HCT116 (cell line): ENCODE data around the gene ADGRG4. TPM values are rescaled to one million over a fixed set of nuclear protein-coding genes. Genes with fewer than 3 reads are reported as not detected.

Experiments used
- ATAC-seq: fragments of 200-7000 bp; cut with Tn5 transposase; 2 replicates; pipeline ENCODE4 v1.9.1; 2020; ENCODE audit warnings: mild to moderate bottlenecking, moderate library complexity
- BruUV-seq: library from RNA; stranded (reverse); fragments of 400-500 nt; replicated peaks from 2 replicates; lab custom pipeline; 2021; lab: Mats Ljungman, UMichigan
- CTCF ChIA-PET: fragments of 300-600 bp; sonication (Branson Sonifier 250); formaldehyde crosslinking; loops from one replicate; lab custom pipeline; 2021; ENCODE audit warnings: antibody characterized with exemption; lab: Charles Lee
- POLR2A ChIA-PET: fragments of 300-600, 350-600 bp; sonication (Branson Sonifier 250); formaldehyde crosslinking; loops from one replicate; lab custom pipeline; 2021; ENCODE audit warnings: antibody characterized with exemption; lab: Charles Lee
- RAD21 ChIA-PET, 2 experiments: fragments of 300-600 bp; sonication (Branson Sonifier 250); formaldehyde crosslinking; loops; one replicate each; lab custom pipeline; 2023; ENCODE audit warnings: low total read pairs in 2 of 2; ENCODE audit not compliant: uncharacterized antibody in 2 of 2, unreplicated experiment in 2 of 2, low non-redundant PET in 1 of 2; lab: Charles Lee
- DNase-seq: peaks from one replicate; pipeline ENCODE4 v3.0.0-alpha.2; 2010; ENCODE audit warnings: low read depth, low spot score
- H2AFZ ChIP-seq: fragments of 200-600 bp; shearing (Covaris generic), sonication (generic); 2 replicates; pipeline ENCODE4 v1.6.1; 2017; ENCODE audit warnings: low read depth, mixed run types, mixed read lengths, antibody characterized with exemption, low read length; ENCODE audit not compliant: poor library complexity, severe bottlenecking
- H3K27ac ChIP-seq: 2 replicates; pipeline ENCODE4 v1.5.1; 2012; ENCODE audit warnings: low read depth, low read length
- H3K27me3 ChIP-seq: fragments of 200-600 bp; sonication (generic); 2 replicates; pipeline ENCODE4 v1.6.1; 2016; ENCODE audit warnings: mixed run types, low read length, mixed read lengths; ENCODE audit not compliant: insufficient read depth
- H3K36me3 ChIP-seq, 2 experiments: fragments of 200-500 bp in 1 of 2; fragments of 200-600 bp in 1 of 2; sonication (Bioruptor generic) in 1 of 2; sonication (generic) in 1 of 2; 2 replicates each; pipeline versions ENCODE4 v1.5.1 to v1.6.1; 2014 to 2016; ENCODE audit warnings: low read length in 2 of 2, inconsistent platforms in 1 of 2, mixed read lengths in 1 of 2, mixed run types in 1 of 2; ENCODE audit not compliant: insufficient read depth in 2 of 2, control insufficient read depth in 1 of 2
- H3K4me1 ChIP-seq, 2 experiments: fragments of 200-600 bp in 1 of 2; sonication (generic) in 1 of 2; 2 replicates each; pipeline versions ENCODE4 v1.5.1 to v1.6.1; 2012 to 2017; ENCODE audit warnings: low read length in 2 of 2, inconsistent platforms in 1 of 2, mild to moderate bottlenecking in 1 of 2, mixed read lengths in 1 of 2, mixed run types in 1 of 2, moderate library complexity in 1 of 2; ENCODE audit not compliant: insufficient read depth in 2 of 2, control insufficient read depth in 1 of 2
- H3K4me2 ChIP-seq: fragments of 200-600 bp; sonication (generic); 2 replicates; pipeline ENCODE4 v1.6.1; 2017; ENCODE audit warnings: mixed run types, low read length, mixed read lengths
- H3K4me3 ChIP-seq, 2 experiments: fragments of 200-600 bp in 1 of 2; sonication (generic) in 1 of 2; replicated peaks in 1 of 2; 2 replicates each; pipeline ENCODE4 v1.5.1; 2011 to 2016; ENCODE audit warnings: low read length in 2 of 2, control low read depth in 1 of 2, low read depth in 1 of 2, mild to moderate bottlenecking in 1 of 2, mixed read lengths in 1 of 2, mixed run types in 1 of 2
- H3K79me2 ChIP-seq: fragments of 200-600 bp; sonication (generic); 2 replicates; pipeline ENCODE4 v1.6.1; 2017; ENCODE audit warnings: mild to moderate bottlenecking, mixed run types, low read length, moderate library complexity, mixed read lengths; ENCODE audit not compliant: insufficient read depth
- H3K9ac ChIP-seq: fragments of 200-600 bp; sonication (generic); 2 replicates; pipeline ENCODE4 v1.6.1; 2016; ENCODE audit warnings: low read length, mixed read lengths
- H3K9me2 ChIP-seq: fragments of 200-600 bp; sonication (generic), shearing (Covaris generic); 2 replicates; pipeline ENCODE4 v1.6.1; 2017; ENCODE audit warnings: mixed run types, mild to moderate bottlenecking, moderate library complexity; ENCODE audit not compliant: insufficient read depth
- H3K9me3 ChIP-seq, 2 experiments: fragments of 200-500 bp in 1 of 2; fragments of 200-600 bp in 1 of 2; sonication (Bioruptor generic) in 1 of 2; sonication (generic) in 1 of 2; 2 replicates each; pipeline ENCODE4 v1.6.1; 2014 to 2017; ENCODE audit warnings: low read length in 2 of 2, mixed read lengths in 2 of 2, inconsistent platforms in 1 of 2, low read depth in 1 of 2, mild to moderate bottlenecking in 1 of 2, mixed run types in 1 of 2, moderate library complexity in 1 of 2; ENCODE audit not compliant: control insufficient read depth in 1 of 2, insufficient read depth in 1 of 2
- H4K20me1 ChIP-seq: fragments of 200-600 bp; sonication (generic), shearing (Covaris generic); 2 replicates; pipeline ENCODE4 v1.6.1; 2017; ENCODE audit warnings: mixed run types, mild to moderate bottlenecking, moderate library complexity; ENCODE audit not compliant: insufficient read depth
- CBX3 ChIP-seq: IDR thresholded peaks from 2 replicates; pipeline ENCODE4 v1.6.1; 2012; ENCODE audit warnings: low read depth
- CEBPB ChIP-seq: IDR thresholded peaks from 2 replicates; pipeline ENCODE4 v1.6.1; 2012; ENCODE audit warnings: low read depth
- CTCF ChIP-seq, 3 experiments: fragments of 200-600 bp in 1 of 3; sonication (generic) in 1 of 3; IDR thresholded peaks in 2 of 3; conservative IDR thresholded peaks in 1 of 3; 2 replicates each; pipeline ENCODE4 v1.5.1; 2012 to 2017; ENCODE audit warnings: low read depth in 2 of 3, low read length in 2 of 3, antibody characterized with exemption in 1 of 3, borderline replicate concordance in 1 of 3, control low read depth in 1 of 3, mild to moderate bottlenecking in 1 of 3, mixed read lengths in 1 of 3, mixed run types in 1 of 3, moderate library complexity in 1 of 3; ENCODE audit not compliant: insufficient read depth in 1 of 3
- ELF1 ChIP-seq: IDR thresholded peaks from 2 replicates; pipeline ENCODE4 v1.6.1; 2012; ENCODE audit warnings: low read depth, borderline replicate concordance
- EZH2phosphoT487 ChIP-seq: fragments of 200-600 bp; IDR thresholded peaks from 2 replicates; pipeline ENCODE4 v1.6.1; 2018; ENCODE audit warnings: antibody characterized with exemption, borderline replicate concordance
- FOSL1 ChIP-seq: IDR thresholded peaks from 2 replicates; pipeline ENCODE4 v1.6.1; 2012; ENCODE audit warnings: low read depth
- JUND ChIP-seq: IDR thresholded peaks from 2 replicates; pipeline ENCODE4 v1.6.1; 2012
- MAX ChIP-seq: IDR thresholded peaks from 2 replicates; pipeline ENCODE4 v1.6.1; 2012
- POLR2AphosphoS5 ChIP-seq: IDR thresholded peaks from 2 replicates; pipeline ENCODE4 v1.6.1; 2011; ENCODE audit warnings: mild to moderate bottlenecking, low read depth, low read length, moderate library complexity
- RAD21 ChIP-seq: IDR thresholded peaks from 2 replicates; pipeline ENCODE4 v1.6.1; 2012; ENCODE audit warnings: low read depth, mild to moderate bottlenecking
- REST ChIP-seq: IDR thresholded peaks from 2 replicates; pipeline ENCODE4 v1.6.1; 2012; ENCODE audit warnings: low read depth
- SP1 ChIP-seq: IDR thresholded peaks from 2 replicates; pipeline ENCODE4 v1.6.1; 2012; ENCODE audit warnings: low read depth
- TCF7L2 ChIP-seq: IDR thresholded peaks from 2 replicates; pipeline ENCODE4 v1.7.0; 2011; ENCODE audit warnings: borderline replicate concordance, inconsistent platforms; ENCODE audit not compliant: insufficient read depth, insufficient read length; ENCODE audit errors: extremely low read depth
- ZBTB33 ChIP-seq: IDR thresholded peaks from 2 replicates; pipeline ENCODE4 v1.6.1; 2011; ENCODE audit warnings: mild to moderate bottlenecking, low read length, moderate library complexity; ENCODE audit not compliant: insufficient replicate concordance; ENCODE audit errors: extremely low read depth
- ZFX ChIP-seq: fragments of 450-650 bp; IDR thresholded peaks from 2 replicates; pipeline ENCODE4 v1.6.1; 2017
- ZNF274 ChIP-seq: fragments of 200-500 bp; sonication (Bioruptor generic); IDR thresholded peaks from 2 replicates; pipeline ENCODE4 v1.6.1; 2014; ENCODE audit warnings: mild to moderate bottlenecking, low read depth, low read length, inconsistent platforms
- intact Hi-C: fragments of 100-400 bp; cut with micrococcal nuclease; formaldehyde crosslinking; loops from 2 replicates; pipeline ENCODE4 v1.10.0; 2022
- total RNA-seq: library from RNA; stranded (reverse); gene quantifications from one replicate; pipeline ENCODE4 v1.2.1, GENCODE V29; 2021; ENCODE audit not compliant: unreplicated experiment

Gene ADGRG4
- total RNA-seq, 1 experiment from 2014 or later = not detected

- H3K9me2 ChIP-seq = no peaks in the 10 kb centered on the region
- RAD21 ChIA-PET = no interaction called here
Observed at GRCh38 chrX:136318156-136318555, 17.4 kb downstream of the ADGRG4 start.

More at GRCh38 chrX:136318156-136318555, 17.4 kb downstream of the ADGRG4 start:
- TF ChIP-seq CTCF (IDR thresholded peaks at IDR 0.05 in 2 of 3, conservative IDR thresholded peaks at IDR 0.05 in 1 of 3; ENCODE audit: borderline replicate concordance in 1 of 3, insufficient read depth in 1 of 3, low read depth in 2 of 3, low read length in 2 of 3) (no peak), FOSL1 (no peak), MAX (no peak), SP1 (no peak), RAD21 (no peak), CBX3 (no peak), JUND (no peak), ZFX (no peak), ZBTB33 (no peak), POLR2AphosphoS5 (no peak), REST (no peak), TCF7L2 (no peak), ZNF274 (no peak), EZH2phosphoT487 (no peak), CEBPB (no peak), ELF1 (no peak)
- BruUV-seq = no TSS peak
- ATAC-seq (no peak), DNase-seq (no peak)
- Histone ChIP-seq H3K36me3 (no peaks in the 10 kb centered on the region), H3K9me3 (no peaks in the 10 kb centered on the region), H4K20me1 (no peaks in the 10 kb centered on the region), H3K79me2 (no peaks in the 10 kb centered on the region), H2AFZ (no peak overlapping the region), H3K4me3 (no peak overlapping the region), H3K9ac (no peak overlapping the region), H3K27me3 (no peaks in the 10 kb centered on the region), H3K4me2 (no peak overlapping the region), H3K4me1 (no peaks in the 10 kb centered on the region), H3K27ac (no peak overlapping the region)
- intact Hi-C loops = no loop called here
- POLR2A ChIA-PET = no interaction called here
- CTCF ChIA-PET = no interaction called here
